ENCODE results near the gene SMAD3.

The SMAD3 gene

GRCh38 chr15:67227846-67228245 lies 162.4 kb downstream of the SMAD3 start:
- DNase-seq (ENCODE audit: low spot score), result no peak
- no peak for TF ChIP-seq CTCF (IDR thresholded peaks at IDR 0.05; ENCODE audit: extremely low read depth, missing control alignments)

GRCh38 chr15:67228286-67228685 lies 162.9 kb downstream of the SMAD3 start:
- no peak for DNase-seq (ENCODE audit: low spot score)
- TF ChIP-seq CTCF (IDR thresholded peaks at IDR 0.05; ENCODE audit: extremely low read depth, missing control alignments), result no peak

GRCh38 chr15:67230504-67230903 lies 165.1 kb downstream of the SMAD3 start:
- TF ChIP-seq CTCF (IDR thresholded peaks at IDR 0.05; ENCODE audit: extremely low read depth, missing control alignments), result no peak
- no peak for DNase-seq (ENCODE audit: low spot score)

GRCh38 chr15:67232591-67232990 lies 167.2 kb downstream of the SMAD3 start:
- TF ChIP-seq CTCF (IDR thresholded peaks at IDR 0.05; ENCODE audit: extremely low read depth, missing control alignments), result no peak
- DNase-seq (ENCODE audit: low spot score), result no peak

GRCh38 chr15:67240235-67241131 lies 175.1 kb downstream of the SMAD3 start:
- peak; percentile 52 for TF ChIP-seq CTCF (IDR thresholded peaks at IDR 0.05; ENCODE audit: extremely low read depth, missing control alignments)
- DNase-seq (ENCODE audit: low spot score), result peak; percentile 17

- no peak for TF ChIP-seq CTCF (IDR thresholded peaks at IDR 0.05; ENCODE audit: extremely low read depth, missing control alignments)
- peak; percentile 70 for DNase-seq (ENCODE audit: low spot score)
These were observed 175.9 kb downstream of the SMAD3 start for GRCh38 chr15:67241132-67241855.

GRCh38 chr15:67242708-67243111 lies 177.3 kb downstream of the SMAD3 start:
- DNase-seq (ENCODE audit: low spot score), result no peak
- no peak for TF ChIP-seq CTCF (IDR thresholded peaks at IDR 0.05; ENCODE audit: extremely low read depth, missing control alignments)
